ENCODE measurements around the gene GRB2.

- no peak for TF ChIP-seq CTCF (IDR thresholded peaks at IDR 0.05)
- TF ChIP-seq POLR2A (IDR thresholded peaks at IDR 0.05) = no peak
Observed at GRCh38 chr17:75397217-75397616, 8.3 kb downstream of the GRB2 start.
